GM19452 (cell line): ENCODE measurements around the gene IQCF5.
"Not testable (repeated sequence)": the region's sequence is repeated elsewhere in the genome, so short reads cannot be mapped to it uniquely, and the experiment has no call there.

Experiments used
- ATAC-seq: cut with Tn5 transposase; IDR thresholded peaks from one replicate; pipeline ENCODE4 v1.9.1; 2021; ENCODE audit not compliant: unreplicated experiment

The IQCF5 gene

GRCh38 chr3:51875501-51875900 lies at the start of gene IQCF5:
IQCF5 (minus strand) TSS chr3:51875601; CDS start chr3:51875531, 70 bp downstream.
- no peak for ATAC-seq

- ATAC-seq: no peak
Measured at GRCh38 chr3:51921081-51921578, 45.7 kb upstream of the IQCF5 start.

- no peak for ATAC-seq
Measured at GRCh38 chr3:51916418-51916817, 41.0 kb upstream of the IQCF5 start.

GRCh38 chr3:51908026-51908425 lies 32.6 kb upstream of the IQCF5 start:
- ATAC-seq: no peak

- no peak for ATAC-seq
Measured at GRCh38 chr3:51904034-51904823, 28.8 kb upstream of the IQCF5 start.

- not testable (repeated sequence) for ATAC-seq
Measured at GRCh38 chr3:51902361-51902760, 27.0 kb upstream of the IQCF5 start.

GRCh38 chr3:51900043-51900442 lies 24.6 kb upstream of the IQCF5 start:
- ATAC-seq: not testable (repeated sequence)

GRCh38 chr3:51897391-51897790 lies 22.0 kb upstream of the IQCF5 start:
- no peak for ATAC-seq

- ATAC-seq: no peak
Measured at GRCh38 chr3:51896607-51897305, 21.4 kb upstream of the IQCF5 start.

GRCh38 chr3:51894939-51895338 lies 19.5 kb upstream of the IQCF5 start:
- ATAC-seq: no peak

GRCh38 chr3:51894391-51894790 lies 19.0 kb upstream of the IQCF5 start:
- ATAC-seq: no peak

GRCh38 chr3:51891242-51892039 lies 16.0 kb upstream of the IQCF5 start:
- ATAC-seq: no peak

GRCh38 chr3:51888463-51889105 lies 13.2 kb upstream of the IQCF5 start:
- ATAC-seq: no peak

GRCh38 chr3:51887620-51888019 lies 12.2 kb upstream of the IQCF5 start:
- no peak for ATAC-seq

- no peak for ATAC-seq
Measured at GRCh38 chr3:51886447-51886846, 11.0 kb upstream of the IQCF5 start.

GRCh38 chr3:51879937-51880336 lies 4.5 kb upstream of the IQCF5 start:
- no peak for ATAC-seq

- ATAC-seq: no peak
Measured at GRCh38 chr3:51876186-51876585, 785 bp upstream of the IQCF5 start.

- ATAC-seq: no peak
Measured at GRCh38 chr3:51874889-51875288, 512 bp downstream of the IQCF5 start.

- no peak for ATAC-seq
Measured at GRCh38 chr3:51874411-51874810, 990 bp downstream of the IQCF5 start.

- no peak for ATAC-seq
Measured at GRCh38 chr3:51873876-51874275, 1.5 kb downstream of the IQCF5 start.

- no peak for ATAC-seq
Measured at GRCh38 chr3:51873253-51873766, 2.1 kb downstream of the IQCF5 start.
